ENCODE measurements around the gene SLC6A2.
"Not testable (repeated sequence)": the region's sequence is repeated elsewhere in the genome, so short reads cannot be mapped to it uniquely, and the experiment has no call there.

SLC6A2 gene

DNA sequence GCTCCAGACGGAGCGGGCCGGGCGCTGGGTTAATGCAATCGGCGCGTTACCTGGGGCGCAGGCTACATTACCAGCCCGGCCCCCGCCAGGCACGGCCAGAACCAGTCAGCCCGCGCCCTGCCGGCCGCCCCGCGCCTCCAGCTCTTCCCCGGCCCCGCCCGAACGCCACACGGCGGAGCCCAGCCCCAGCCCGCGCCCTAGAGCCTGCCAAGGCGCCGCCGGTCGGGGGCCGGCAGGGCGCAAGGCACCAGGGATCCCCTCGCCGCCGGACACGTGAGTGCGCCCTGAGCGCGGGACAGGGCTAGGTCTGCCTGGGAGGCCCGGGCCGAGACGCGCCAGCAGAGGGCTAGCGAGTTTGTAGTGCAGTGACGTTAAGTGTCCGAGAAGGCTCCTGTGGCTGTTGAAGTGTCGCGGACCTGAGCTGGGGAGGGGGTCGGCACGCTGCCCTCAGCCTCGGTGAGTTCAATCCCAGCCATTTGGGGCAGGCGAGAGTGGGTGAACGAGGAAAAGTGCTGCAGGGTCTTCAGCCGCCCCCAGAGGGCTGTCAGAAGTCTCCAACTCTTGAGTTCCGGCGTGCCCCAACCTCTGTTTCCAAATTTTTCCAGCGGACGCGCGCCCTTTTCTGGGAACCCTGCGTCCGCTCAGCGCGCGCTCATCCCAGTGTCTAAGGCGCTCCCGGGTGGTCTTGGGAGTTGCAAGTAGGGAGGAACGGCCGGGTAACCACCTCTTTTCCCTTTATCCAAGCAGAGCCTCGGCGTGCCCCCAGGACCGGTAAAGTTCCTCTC is at the start of gene SLC6A2:
TSS of gene SLC6A2 (plus strand) at position 92 of the 785 bp plus-strand sequence. CDS start 707 bp downstream, outside the sequence.
- DNase-seq: no peak

GRCh38 chr16:55613613-55614335 is 42.0 kb upstream of the SLC6A2 start:
- DNase-seq: no peak

GRCh38 chr16:55615071-55615470 is 40.7 kb upstream of the SLC6A2 start:
- DNase-seq: no peak

GRCh38 chr16:55615670-55616069 is 40.1 kb upstream of the SLC6A2 start:
- DNase-seq: not testable (repeated sequence)

DNA sequence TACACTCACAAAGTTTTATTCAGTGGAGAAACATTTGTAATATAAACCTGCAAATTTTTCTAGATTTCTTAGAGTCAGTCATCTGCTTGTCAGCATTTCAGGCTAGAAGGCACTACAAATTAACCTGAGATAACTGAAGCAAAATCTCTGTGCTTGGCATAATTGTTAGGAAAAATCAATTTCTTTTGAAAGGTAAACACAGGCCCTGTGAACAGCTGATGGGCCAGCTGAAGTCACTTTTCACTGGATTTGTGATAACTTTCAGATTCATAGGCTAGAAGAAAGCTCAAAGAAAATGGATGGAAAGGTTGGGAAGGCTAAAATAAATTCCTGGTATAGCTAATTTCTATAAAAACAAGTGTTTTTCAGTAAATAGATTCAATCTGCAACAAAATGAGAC is 34.0 kb upstream of the SLC6A2 start:
- DNase-seq: no peak

DNA sequence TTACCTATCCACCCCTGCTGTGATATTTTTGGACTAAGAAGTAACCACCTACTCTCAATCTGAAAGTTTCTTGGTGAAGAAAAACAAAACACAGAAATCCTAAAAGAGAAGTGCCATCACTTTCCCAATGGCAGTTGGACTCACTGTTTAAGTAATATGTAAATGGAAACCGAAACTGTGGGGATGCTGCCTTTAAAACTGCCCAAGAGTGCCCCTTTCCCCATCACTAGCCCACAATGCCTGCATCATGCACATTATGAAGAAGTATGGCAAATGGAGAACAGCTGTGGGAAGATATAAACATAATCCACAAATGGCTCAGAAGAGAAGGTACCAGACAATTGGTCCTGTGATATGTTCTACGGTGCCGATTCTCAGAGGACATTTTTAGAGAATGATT is 33.5 kb upstream of the SLC6A2 start:
- no peak for DNase-seq

DNA sequence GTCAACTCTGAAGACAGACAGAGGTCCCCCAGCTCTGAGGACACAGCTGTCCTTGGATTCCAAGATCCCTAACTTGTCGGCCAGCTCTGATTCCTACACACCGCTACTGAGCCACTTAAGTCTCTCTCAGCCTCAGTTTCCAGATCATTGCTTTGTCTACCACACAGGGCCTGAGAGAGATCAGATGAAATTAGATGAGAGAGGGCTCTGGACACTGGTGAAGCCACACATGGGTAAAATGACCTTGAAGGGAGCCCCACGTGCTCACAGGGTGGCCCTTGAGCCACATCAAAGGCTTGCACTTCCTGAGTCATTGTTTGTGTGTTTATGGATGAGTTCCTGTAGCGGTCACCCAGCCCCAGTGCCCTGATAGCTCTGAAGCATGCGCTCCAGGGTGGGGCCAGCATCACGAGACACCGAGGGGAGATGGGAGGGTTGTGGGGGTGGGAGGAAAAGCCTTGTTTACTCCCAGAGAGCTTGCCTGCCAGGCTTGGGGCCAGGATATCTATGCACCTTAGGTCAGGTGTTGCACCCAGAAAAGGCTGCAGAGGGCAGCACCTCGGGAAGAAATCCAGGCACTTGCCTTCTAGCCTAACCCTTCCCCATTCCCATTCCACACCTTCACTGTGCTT is 32.7 kb upstream of the SLC6A2 start:
- no peak for DNase-seq

GRCh38 chr16:55623640-55624039 is 32.1 kb upstream of the SLC6A2 start:
- DNase-seq: no peak

DNA sequence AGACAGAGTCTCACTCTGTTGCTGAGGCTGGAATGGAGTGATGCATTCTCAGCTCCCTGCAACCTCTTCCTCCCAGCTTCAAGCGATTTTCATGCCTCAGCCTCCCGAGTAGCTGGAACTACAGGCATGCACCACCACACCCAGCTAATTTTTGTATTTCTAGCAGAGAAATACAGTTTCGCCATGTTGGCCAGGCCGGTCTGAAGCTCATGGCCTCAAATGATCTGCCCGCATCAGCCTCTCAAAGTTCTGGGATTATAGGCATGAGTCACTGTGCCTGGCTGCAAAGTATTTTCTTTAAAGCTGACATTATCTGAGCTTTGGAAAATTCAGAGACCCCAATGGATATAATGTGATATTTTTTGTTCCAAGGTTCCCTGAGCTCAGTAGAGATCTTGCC is 31.1 kb upstream of the SLC6A2 start:
- no peak for DNase-seq

- no peak for DNase-seq
Measured at GRCh38 chr16:55625843-55626242, 29.9 kb upstream of the SLC6A2 start.

DNA sequence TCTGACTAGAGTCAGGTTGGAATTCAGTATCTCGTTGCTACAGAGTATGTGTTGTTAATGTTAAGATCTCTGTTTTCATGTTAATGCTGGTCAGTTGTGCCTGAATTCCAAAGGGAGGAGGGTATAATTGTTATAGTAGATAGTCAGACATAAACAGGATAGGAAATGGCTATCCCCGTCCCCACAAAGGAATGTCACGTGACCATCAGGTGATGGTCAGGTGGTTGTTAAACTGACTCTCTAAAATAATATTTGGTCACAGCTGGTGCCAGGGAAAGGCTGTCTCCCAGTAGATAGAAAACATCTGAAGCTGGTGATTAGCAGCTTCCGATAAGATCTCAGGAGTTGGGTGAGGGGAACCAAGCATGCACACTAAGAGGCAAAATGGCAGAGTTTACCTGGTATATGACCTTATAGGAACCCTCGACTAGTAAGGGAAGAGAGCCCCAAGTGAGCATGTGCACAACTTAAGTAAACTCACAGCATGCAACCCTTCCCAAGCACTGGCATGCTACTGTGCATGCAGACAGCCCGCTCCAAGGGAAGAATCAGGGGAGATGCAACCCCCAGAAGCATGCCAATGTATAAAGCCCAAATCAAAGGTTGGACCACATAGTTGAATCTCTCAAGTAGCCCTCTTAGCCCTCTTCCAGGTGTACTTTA is 27.4 kb upstream of the SLC6A2 start:
- no peak for DNase-seq

DNA sequence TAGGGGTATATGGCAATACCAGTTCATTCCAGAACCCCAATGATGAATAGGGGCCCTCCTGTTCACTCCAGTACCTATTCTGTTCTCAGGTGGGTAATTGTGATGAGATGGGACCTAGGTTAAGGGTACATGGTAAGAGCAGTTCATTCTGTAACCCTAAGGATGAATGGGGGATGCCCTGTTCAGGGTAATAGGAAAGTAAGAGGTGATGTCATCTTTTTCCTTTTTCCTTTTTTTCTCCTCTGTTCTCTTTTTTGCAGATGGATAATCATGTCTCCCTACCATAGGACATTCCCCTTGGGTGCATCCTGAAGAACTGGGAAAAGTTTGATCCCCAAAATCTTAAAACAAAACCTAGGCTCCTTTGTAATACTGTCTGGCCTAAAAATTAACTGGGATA is 25.0 kb upstream of the SLC6A2 start:
- no peak for DNase-seq

GRCh38 chr16:55632259-55632658 is 23.5 kb upstream of the SLC6A2 start:
- no peak for DNase-seq

DNA sequence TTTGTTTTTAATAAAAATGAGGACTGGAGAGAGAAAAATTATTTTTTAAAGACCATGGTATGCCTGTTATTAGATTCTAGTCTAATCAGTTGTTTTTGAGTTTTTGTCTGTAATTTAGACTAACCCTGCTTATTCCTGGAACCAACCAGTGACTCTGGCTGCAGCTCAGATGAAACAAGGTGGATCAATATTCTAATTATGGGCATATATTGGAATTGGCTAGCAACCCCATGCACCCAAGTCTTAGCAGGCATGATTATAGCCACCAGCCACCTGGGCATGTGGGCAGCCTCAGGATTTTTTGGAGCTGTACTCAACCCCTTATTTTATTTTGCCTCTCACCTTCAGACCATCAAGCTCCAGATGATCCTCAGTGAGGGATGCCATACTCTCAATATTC is 21.6 kb upstream of the SLC6A2 start:
- no peak for DNase-seq

GRCh38 chr16:55638256-55638655 is 17.5 kb upstream of the SLC6A2 start:
- DNase-seq: no peak

DNA sequence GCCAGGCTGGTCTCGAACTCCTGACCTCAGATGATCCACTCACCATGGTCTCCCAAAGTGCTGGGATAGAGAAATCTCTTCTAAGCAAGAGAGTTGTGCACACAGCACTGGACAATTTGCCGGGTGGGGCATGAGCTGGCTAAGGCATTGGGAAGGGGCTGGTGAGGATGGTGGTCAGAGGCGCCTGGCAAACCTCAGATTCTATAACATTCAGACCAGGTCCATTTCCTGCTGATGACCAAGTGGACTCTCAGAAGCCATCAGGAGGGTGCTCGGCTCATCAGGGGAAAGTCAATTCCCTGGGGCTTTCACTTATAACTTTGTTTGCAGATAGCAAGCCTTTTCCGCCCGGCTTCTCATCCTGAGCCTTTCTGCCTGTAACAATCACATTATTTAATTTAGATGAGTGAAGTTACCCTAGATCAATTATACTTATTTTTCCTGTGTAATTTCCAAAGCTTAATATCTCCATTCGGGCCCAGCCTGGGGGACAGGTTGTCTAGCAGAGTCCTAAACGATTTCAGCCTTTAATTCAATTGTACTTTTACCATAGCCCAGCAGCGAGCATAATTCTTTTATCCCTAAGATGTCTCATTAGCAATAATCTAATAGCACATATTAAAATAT is 15.0 kb upstream of the SLC6A2 start:
- no peak for DNase-seq

DNA sequence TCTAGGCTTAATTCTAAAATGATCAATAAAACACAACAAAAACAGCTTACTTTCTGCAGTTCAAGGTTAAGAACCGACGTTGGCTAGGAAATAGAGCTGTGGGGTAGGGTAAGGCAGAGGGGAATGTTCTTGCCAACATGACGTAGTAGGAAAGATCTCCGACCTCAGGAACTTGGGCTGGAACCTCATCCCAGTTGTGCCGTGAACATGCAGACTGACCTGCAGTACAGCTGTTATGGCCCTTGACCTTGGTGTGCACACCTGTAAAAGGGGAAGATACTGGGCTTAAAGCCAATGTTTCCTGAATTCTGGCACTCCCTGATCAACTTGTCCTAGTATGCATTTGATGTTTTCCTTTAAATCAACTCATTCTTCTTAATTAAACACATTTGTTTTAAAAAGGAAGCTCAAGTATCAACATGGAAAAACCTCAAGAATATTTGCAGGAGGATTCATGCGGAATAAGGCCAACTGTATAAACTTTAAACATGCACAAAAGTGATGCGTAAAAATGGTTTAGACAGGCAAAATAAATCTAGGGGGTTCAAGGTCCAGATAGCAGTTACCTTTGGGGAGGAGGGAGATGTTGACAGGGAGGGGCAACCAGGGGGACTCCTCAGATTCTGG is 14.2 kb upstream of the SLC6A2 start:
- no peak for DNase-seq

DNA sequence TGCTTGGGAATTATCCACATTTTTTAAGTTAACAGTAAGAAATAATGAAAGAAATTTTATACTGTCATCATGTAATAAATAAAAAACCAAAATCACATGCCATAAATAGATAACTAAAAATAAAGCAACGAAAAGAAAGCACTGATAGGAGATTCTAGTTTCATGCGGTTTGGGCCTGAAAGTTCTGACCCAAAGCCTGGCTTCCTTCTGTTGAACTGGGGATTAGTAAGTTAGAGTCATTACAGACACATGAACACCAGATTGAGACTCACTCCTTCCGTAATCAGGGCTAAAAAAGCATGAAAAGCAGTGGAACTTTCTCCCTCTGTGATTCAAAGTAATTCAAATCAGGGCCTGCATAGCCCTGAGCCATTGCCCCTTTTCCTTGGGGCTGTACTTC is 13.2 kb upstream of the SLC6A2 start:
- DNase-seq: no peak

DNA sequence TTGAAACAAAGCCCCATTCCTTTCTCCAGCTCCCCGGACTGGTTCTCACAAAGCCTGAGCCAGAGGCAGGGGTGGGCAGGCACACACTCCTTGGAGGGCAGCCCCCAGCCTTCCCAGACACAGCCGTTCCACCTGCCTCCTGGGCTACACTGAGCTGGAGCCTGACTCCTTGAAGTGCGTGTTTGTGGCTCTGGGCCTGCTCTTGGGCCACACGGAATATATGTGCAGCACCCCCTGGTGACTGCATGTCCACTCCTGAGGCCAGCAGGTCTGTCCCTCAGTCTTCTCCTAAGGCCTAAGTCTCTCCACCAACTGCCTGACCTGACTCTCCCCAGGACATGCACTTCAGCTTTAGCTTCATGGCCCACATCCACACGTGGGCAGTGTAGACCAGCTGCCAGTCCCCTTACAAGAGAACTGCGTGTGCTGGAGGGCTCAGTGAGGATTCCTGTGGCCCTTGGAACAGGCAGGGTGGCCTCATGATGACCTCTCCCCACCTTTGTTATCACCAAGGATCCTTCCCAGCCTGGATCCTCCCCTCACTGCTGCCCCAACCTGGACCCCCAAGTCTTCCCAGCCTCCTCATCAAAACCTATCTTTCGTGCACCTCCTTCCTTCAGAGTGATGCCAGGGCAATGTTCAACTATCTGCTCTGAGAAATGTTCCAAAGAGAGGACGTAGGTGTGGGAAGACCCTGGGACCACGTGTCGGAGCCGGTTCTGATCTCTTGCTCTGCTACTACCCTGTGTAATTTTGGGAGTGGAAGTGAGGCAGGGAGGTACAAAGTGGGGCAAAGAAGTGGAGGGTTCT is 12.4 kb upstream of the SLC6A2 start:
- DNase-seq: no peak

DNA sequence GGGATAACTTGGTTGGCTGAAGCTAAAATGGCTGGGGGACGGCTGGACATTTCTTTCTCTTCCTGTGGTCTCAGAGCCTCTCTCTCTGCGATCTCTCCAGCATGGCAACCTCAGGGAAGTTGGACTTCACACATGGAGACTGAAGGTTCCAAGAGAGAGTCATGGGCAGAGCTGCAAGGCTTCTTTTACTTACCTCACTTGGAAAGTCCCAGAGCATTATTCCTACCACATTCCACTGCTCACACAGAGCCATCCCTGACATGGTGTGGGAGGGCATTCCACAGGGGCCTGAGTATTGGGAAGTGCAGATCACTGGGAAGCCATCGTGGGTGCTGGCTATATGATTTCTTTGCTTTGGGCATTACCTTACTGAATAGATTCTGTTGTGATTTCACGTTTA is 9.8 kb upstream of the SLC6A2 start:
- no peak for DNase-seq

DNA sequence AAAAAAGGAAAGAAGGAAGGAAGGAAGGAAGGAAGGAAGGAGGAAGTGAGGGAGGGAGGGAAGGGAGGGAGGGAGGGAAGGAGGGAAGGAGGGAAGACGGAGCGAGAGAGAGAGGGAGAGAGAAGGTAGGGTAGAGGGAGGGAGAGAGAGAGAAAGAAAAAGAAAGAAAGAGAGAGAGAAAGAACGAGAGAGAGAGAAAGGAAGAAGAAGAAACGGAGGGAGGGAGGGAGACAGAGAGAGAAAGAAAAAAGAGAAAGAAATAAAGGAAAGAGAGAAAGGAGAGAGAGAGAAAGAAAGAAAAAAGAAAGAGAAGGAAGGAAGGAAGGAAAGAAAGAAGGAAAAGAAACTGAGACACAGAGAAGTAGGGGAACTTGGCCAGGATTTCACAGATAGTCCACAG is 8.4 kb upstream of the SLC6A2 start:
- no peak for DNase-seq

- no peak for DNase-seq
Measured at GRCh38 chr16:55647798-55648197, 8.0 kb upstream of the SLC6A2 start.
